Pancreas (tissue), 10 donors: ENCODE results near the gene AP2S1. TPM values are rescaled to one million over a fixed set of nuclear protein-coding genes. Genes with fewer than 3 reads are reported as not detected.
A peak's percentile ranks its signal among the peaks of the same experiment; 100 is the strongest.

Experiments
- ATAC-seq, 4 donors: fragments of 200-7000 bp; cut with Tn5 transposase; one replicate each; pipeline versions ENCODE4 v1.8.0 to v1.9.1; 2020; ENCODE audit warnings: mild to moderate bottlenecking in 4 of 4, moderate library complexity in 4 of 4
- DNase-seq, 6 donors: peaks; one replicate each; pipeline ENCODE4 v3.0.0-alpha.2; 2020
- FAIRE-seq: peaks from 2 replicates; lab custom pipeline; 2012; peaks lifted over from hg19 to GRCh38; lab: Jason Lieb, UNC
- H3K27ac ChIP-seq, 4 donors: fragments of 200-600 bp; sonication (generic); 1 replicate in 3 of 4; 2 replicates in 1 of 4; pipeline versions ENCODE4 v1.5.0 to v1.8.0; 2020
- H3K27me3 ChIP-seq, 4 donors: fragments of 200-600 bp; one replicate each; pipeline ENCODE4 v1.8.0; 2021
- H3K36me3 ChIP-seq, 3 donors: fragments of 200-600 bp; sonication (generic) in 1 of 3; one replicate each; pipeline versions ENCODE4 v1.5.0 to v1.8.0; 2020 to 2021
- H3K4me1 ChIP-seq, 3 donors: fragments of 200-600 bp; one replicate each; pipeline ENCODE4 v1.8.0; 2021
- H3K4me3 ChIP-seq, 4 donors: fragments of 200-600 bp; sonication (generic) in 2 of 4; one replicate each; pipeline versions ENCODE4 v1.5.0 to v1.8.0; 2020 to 2021
- H3K9me3 ChIP-seq, 4 donors: fragments of 200-600 bp; one replicate each; pipeline ENCODE4 v1.8.0; 2021
- CTCF ChIP-seq, 4 donors: fragments of 200-600 bp; sonication (generic) in 3 of 4; IDR thresholded peaks; one replicate each; pipeline versions ENCODE4 v1.5.0 to v1.8.0; 2021; ENCODE audit warnings: antibody characterized with exemption in 4 of 4
- WGBS, 2 donors: extraction: QIAGEN DNeasy Blood & Tissue Kit; methylation state at CpG; one replicate each; pipeline ENCODE4 v1.1.7; 2013; 5-methylcytosine and 5-hydroxymethylcytosine counted together
- intact Hi-C, 3 donors: fragments of 100-400 bp; cut with DNase I; formaldehyde crosslinking; loops; one replicate each; pipeline versions ENCODE4 v1.11.1 to v1.14.2; 2022
- polyA plus RNA-seq, 2 donors: library from polyadenylated mRNA; stranded (reverse); fragments of 200-250 nt; gene quantifications; one replicate each; pipeline ENCODE4 v1.2.3, GENCODE V29; 2013
- total RNA-seq, 6 donors: library from RNA; stranded (reverse); fragmentation: NEBNext Ultra II Directional in 4 of 6; extraction: Animal tissue kit (Norgen Biotek cat#: 25700) in 4 of 6; gene quantifications; one replicate each; pipeline versions ENCODE4 v1.2.1 to v1.2.4, GENCODE V29; 2021 to 2023
- donor health status: healthy with polysubstance abuse.
- donor health status: DM: no; HTN: no; CAD: no; lungs with moderate emphysema.
- donor health status: DM: no; HTN: no; CAD: no.
- donor health status: control.
- donor health status: control.
- donor health status: Bipolar disorder and iron deficiency.
- donor health status: DM: yes; HTN: yes; CAD: no.
- donor health status: DM: no; HTN: no; CAD: no.
- donor health status: DM: no; HTN: no; CAD: no.
- donor health status: DM: yes; HTN: yes; CAD: no.

The AP2S1 gene
- total and polyA plus RNA-seq, 8 donors: 34.5 to 50.9 (median 43.3) TPM

- Histone ChIP-seq H3K27me3 (no peaks in the 10 kb centered on the region), H3K4me3 (peak within 1 kb of the TSS; percentile 47 to 76 (median 53)), H3K36me3 (no peaks in the 10 kb centered on the region), H3K27ac (peak within 1 kb of the TSS; percentile 54 to 71 (median 64)), H3K4me1 (peaks cover 3 to 6% (median 4%) of the 10 kb centered on the region in 3 donors), H3K9me3 (no peaks in the 10 kb centered on the region)
- FAIRE-seq (no peak), ATAC-seq (peak; percentile 80 to 91 (median 88)), DNase-seq (peak; percentile 89 to 97 (median 94))
- 2% methylated on average over 41 to 46 of the region's 46 CpGs for WGBS, 2 donors
- no peak for TF ChIP-seq CTCF (IDR thresholded peaks at IDR 0.05)
- intact Hi-C loops: no loop called here
These were observed 62.2 kb downstream of the AP2S1 start, which contains the start of gene SLC1A5 for GRCh38 chr19:46788262-46788967. Gene SLC1A5, minus strand, starts transcription at chr19:46788594. Its CDS starts 629 bp downstream, at chr19:46787965.

Other genes with a start within 250 kb of the AP2S1 start
- 100 to 1,000 TPM in 1 of 6 donors, 10 to 100 TPM in 5; 59.6 to 127 (median 83.3) TPM for gene CALM3, start 249.5 kb downstream of the AP2S1 start, total RNA-seq
- gene CALM3, start 249.5 kb downstream of the AP2S1 start, polyA plus RNA-seq: 10 to 100 TPM; 86.6 to 95.5 TPM
- 1 to 10 TPM in 4 of 6 donors, under 1 TPM in 2; 0.56 to 4.6 (median 1.6) TPM for gene PTGIR, start 225.8 kb downstream of the AP2S1 start, total RNA-seq
- 1 to 10 TPM; 3.5 TPM for gene PTGIR, start 225.8 kb downstream of the AP2S1 start, polyA plus RNA-seq
- gene GNG8, start 214.6 kb downstream of the AP2S1 start, total RNA-seq: not detected
- gene GNG8, start 214.6 kb downstream of the AP2S1 start, polyA plus RNA-seq: not detected
- 1 to 10 TPM in 2 of 6 donors, under 1 TPM in 4; 0.24 to 1.7 (median 0.48) TPM for gene DACT3, start 189.7 kb downstream of the AP2S1 start, total RNA-seq
- gene DACT3, start 189.7 kb downstream of the AP2S1 start, polyA plus RNA-seq: 1 to 10 TPM in 1 of 2 donors, under 1 TPM in 1; 0.89 to 1.3 TPM
- 10 to 100 TPM; 13.8 to 33.5 (median 20.4) TPM for gene PRKD2, start 133.7 kb downstream of the AP2S1 start, total RNA-seq
- 10 to 100 TPM; 61.1 to 90.3 TPM for gene PRKD2, start 133.7 kb downstream of the AP2S1 start, polyA plus RNA-seq
- gene FKRP, start 104.8 kb downstream of the AP2S1 start, total RNA-seq: 1 to 10 TPM; 5.0 to 9.4 (median 6.5) TPM
- 10 to 100 TPM; 16.6 to 17.4 TPM for gene FKRP, start 104.8 kb downstream of the AP2S1 start, polyA plus RNA-seq
- gene STRN4, start 104.4 kb downstream of the AP2S1 start, total RNA-seq: 10 to 100 TPM; 26.4 to 43.5 (median 32.6) TPM
- 10 to 100 TPM; 43.4 to 48.0 TPM for gene STRN4, start 104.4 kb downstream of the AP2S1 start, polyA plus RNA-seq
- gene SLC1A5, start 62.3 kb downstream of the AP2S1 start, total RNA-seq: 100 to 1,000 TPM in 1 of 6 donors, 10 to 100 TPM in 4, 1 to 10 TPM in 1; 9.6 to 148 (median 15.9) TPM
- 10 to 100 TPM in 1 of 2 donors, 1 to 10 TPM in 1; 8.6 to 13.9 TPM for gene SLC1A5, start 62.3 kb downstream of the AP2S1 start, polyA plus RNA-seq
- 10 to 100 TPM; 14.6 to 26.8 (median 19.9) TPM for gene ARHGAP35, start 10.2 kb upstream of the AP2S1 start, total RNA-seq
- 10 to 100 TPM in 1 of 2 donors, 1 to 10 TPM in 1; 8.4 to 12.7 TPM for gene ARHGAP35, start 10.2 kb upstream of the AP2S1 start, polyA plus RNA-seq
- under 1 TPM; 0.12 to 0.42 (median 0.23) TPM for gene NPAS1, start 169.0 kb upstream of the AP2S1 start, total RNA-seq
- gene NPAS1, start 169.0 kb upstream of the AP2S1 start, polyA plus RNA-seq: under 1 TPM; 0.46 to 0.49 TPM
- 10 to 100 TPM; 11.9 to 17.8 (median 13.6) TPM for gene TMEM160, start 197.8 kb upstream of the AP2S1 start, total RNA-seq
- gene TMEM160, start 197.8 kb upstream of the AP2S1 start, polyA plus RNA-seq: 1 to 10 TPM; 3.4 to 6.0 TPM